Measurements from ENCODE around the gene TAS2R19. TPM values are rescaled to one million over a fixed set of nuclear protein-coding genes. Genes with fewer than 3 reads are reported as not detected.
"Not testable (repeated sequence)": the region's sequence is repeated elsewhere in the genome, so short reads cannot be mapped to it uniquely, and the experiment has no call there.

The TAS2R19 gene
- total RNA-seq (24.5 TPM), polyA plus RNA-seq (0.24 TPM)

GRCh38 chr12:11022520-11022919 is at the start of gene TAS2R19:
Gene TAS2R19, minus strand, starts transcription at chr12:11022620. Its CDS starts 49 bp downstream, at chr12:11022571.
- no peak within 1 kb of the TSS for H3K4me3 ChIP-seq (ENCODE audit: low read depth, low read length)
- 63% methylated on average over 1 of the region's 1 CpG for WGBS
- no peak for DNase-seq (ENCODE audit: extremely low spot score)
- H3K27ac ChIP-seq (ENCODE audit: low read depth), result no peak within 1 kb of the TSS
- peaks cover 1% of the 10 kb centered on the region for H3K4me1 ChIP-seq (ENCODE audit: insufficient read depth)
- peaks cover 2% of the 10 kb centered on the region for H3K36me3 ChIP-seq (ENCODE audit: insufficient read depth)

GRCh38 chr12:11071414-11071813 is 49.0 kb upstream of the TAS2R19 start:
- DNase-seq (ENCODE audit: extremely low spot score), result no peak
- WGBS, result 63% methylated on average over 4 of the region's 4 CpGs
- Histone ChIP-seq H3K27ac (ENCODE audit: low read depth) (no peak overlapping the region), H3K36me3 (ENCODE audit: insufficient read depth) (no peaks in the 10 kb centered on the region), H3K4me1 (ENCODE audit: insufficient read depth) (no peaks in the 10 kb centered on the region), H3K4me3 (ENCODE audit: low read depth, low read length) (no peak overlapping the region)

GRCh38 chr12:11070999-11071398 is 48.6 kb upstream of the TAS2R19 start:
- Histone ChIP-seq H3K4me3 (ENCODE audit: low read depth, low read length) (no peak overlapping the region), H3K27ac (ENCODE audit: low read depth) (no peak overlapping the region), H3K36me3 (ENCODE audit: insufficient read depth) (no peaks in the 10 kb centered on the region), H3K4me1 (ENCODE audit: insufficient read depth) (no peaks in the 10 kb centered on the region)
- DNase-seq (ENCODE audit: extremely low spot score), result no peak
- 91% methylated on average over 1 of the region's 1 CpG for WGBS

GRCh38 chr12:11069854-11070365 is 47.5 kb upstream of the TAS2R19 start:
- 87% methylated on average over 5 of the region's 5 CpGs for WGBS
- Histone ChIP-seq H3K4me3 (ENCODE audit: low read depth, low read length) (no peak overlapping the region), H3K27ac (ENCODE audit: low read depth) (no peak overlapping the region), H3K4me1 (ENCODE audit: insufficient read depth) (no peaks in the 10 kb centered on the region), H3K36me3 (ENCODE audit: insufficient read depth) (no peaks in the 10 kb centered on the region)
- no peak for DNase-seq (ENCODE audit: extremely low spot score)

GRCh38 chr12:11067514-11067913 is 45.1 kb upstream of the TAS2R19 start:
- Histone ChIP-seq H3K27ac (ENCODE audit: low read depth) (no peak overlapping the region), H3K4me3 (ENCODE audit: low read depth, low read length) (no peak overlapping the region), H3K4me1 (ENCODE audit: insufficient read depth) (no peaks in the 10 kb centered on the region), H3K36me3 (ENCODE audit: insufficient read depth) (no peaks in the 10 kb centered on the region)
- DNase-seq (ENCODE audit: extremely low spot score), result no peak
- 43% methylated on average over 2 of the region's 2 CpGs for WGBS

GRCh38 chr12:11062194-11062593 is 39.8 kb upstream of the TAS2R19 start, which contains the start of gene TAS2R46:
Gene TAS2R46, minus strand, starts transcription at chr12:11062294. Its CDS starts 0 bp downstream, at chr12:11062294.
- H3K36me3 ChIP-seq (ENCODE audit: insufficient read depth); H3K4me3 ChIP-seq (ENCODE audit: low read depth, low read length); H3K27ac ChIP-seq (ENCODE audit: low read depth); H3K4me1 ChIP-seq (ENCODE audit: insufficient read depth); DNase-seq (ENCODE audit: extremely low spot score): not testable (repeated sequence)
- WGBS, result 84% methylated on average over 1 of the region's 1 CpG

GRCh38 chr12:11059784-11060183 is 37.4 kb upstream of the TAS2R19 start:
- no peaks in the 10 kb centered on the region for H3K4me1 ChIP-seq (ENCODE audit: insufficient read depth)
- no peak for DNase-seq (ENCODE audit: extremely low spot score)
- no peak overlapping the region for H3K4me3 ChIP-seq (ENCODE audit: low read depth, low read length)
- no peak overlapping the region for H3K27ac ChIP-seq (ENCODE audit: low read depth)
- no peaks in the 10 kb centered on the region for H3K36me3 ChIP-seq (ENCODE audit: insufficient read depth)

GRCh38 chr12:11059041-11059440 is 36.6 kb upstream of the TAS2R19 start:
- Histone ChIP-seq H3K36me3 (ENCODE audit: insufficient read depth) (no peaks in the 10 kb centered on the region), H3K4me3 (ENCODE audit: low read depth, low read length) (no peak overlapping the region), H3K4me1 (ENCODE audit: insufficient read depth) (no peaks in the 10 kb centered on the region), H3K27ac (ENCODE audit: low read depth) (no peak overlapping the region)
- DNase-seq (ENCODE audit: extremely low spot score), result no peak
- WGBS, result 94% methylated on average over 3 of the region's 3 CpGs

- WGBS, result 95% methylated on average over 2 of the region's 2 CpGs
- Histone ChIP-seq H3K4me3 (ENCODE audit: low read depth, low read length) (no peak overlapping the region), H3K36me3 (ENCODE audit: insufficient read depth) (no peaks in the 10 kb centered on the region), H3K4me1 (ENCODE audit: insufficient read depth) (no peaks in the 10 kb centered on the region), H3K27ac (ENCODE audit: low read depth) (no peak overlapping the region)
- DNase-seq (ENCODE audit: extremely low spot score), result no peak
Observed at GRCh38 chr12:11055306-11055705, 32.9 kb upstream of the TAS2R19 start.

- not testable (repeated sequence) for DNase-seq (ENCODE audit: extremely low spot score); H3K4me3 ChIP-seq (ENCODE audit: low read depth, low read length)
Observed at GRCh38 chr12:11049806-11050531, 27.5 kb upstream of the TAS2R19 start.

GRCh38 chr12:11041366-11041765 is 18.9 kb upstream of the TAS2R19 start:
- H3K4me3 ChIP-seq (ENCODE audit: low read depth, low read length); H3K36me3 ChIP-seq (ENCODE audit: insufficient read depth); H3K27ac ChIP-seq (ENCODE audit: low read depth); H3K4me1 ChIP-seq (ENCODE audit: insufficient read depth); DNase-seq (ENCODE audit: extremely low spot score): not testable (repeated sequence)
- WGBS, result 67% methylated on average over 2 of the region's 2 CpGs

More at GRCh38 chr12:11049806-11050531, 27.5 kb upstream of the TAS2R19 start:
- WGBS, result 96% methylated on average over 7 of the region's 7 CpGs
- H3K4me1 ChIP-seq (ENCODE audit: insufficient read depth); H3K27ac ChIP-seq (ENCODE audit: low read depth); H3K36me3 ChIP-seq (ENCODE audit: insufficient read depth): not testable (repeated sequence)

GRCh38 chr12:11040162-11040561 is 17.7 kb upstream of the TAS2R19 start:
- whole genome bisulfite sequencing, result 41% methylated on average over 1 of the region's 1 CpG
- H3K4me1 ChIP-seq (ENCODE audit: insufficient read depth), result no peaks in the 10 kb centered on the region
- H3K4me3 ChIP-seq (ENCODE audit: low read depth, low read length), result no peak overlapping the region
- H3K27ac ChIP-seq (ENCODE audit: low read depth), result no peak overlapping the region
- DNase-seq (ENCODE audit: extremely low spot score), result no peak
- H3K36me3 ChIP-seq (ENCODE audit: insufficient read depth), result peaks cover 3% of the 10 kb centered on the region

GRCh38 chr12:11039171-11039570 is 16.8 kb upstream of the TAS2R19 start:
- Histone ChIP-seq H3K27ac (ENCODE audit: low read depth) (no peak overlapping the region), H3K4me1 (ENCODE audit: insufficient read depth) (no peaks in the 10 kb centered on the region), H3K36me3 (ENCODE audit: insufficient read depth) (no peaks in the 10 kb centered on the region), H3K4me3 (ENCODE audit: low read depth, low read length) (no peak overlapping the region)
- WGBS, result 86% methylated on average over 3 of the region's 3 CpGs
- DNase-seq (ENCODE audit: extremely low spot score), result no peak

GRCh38 chr12:11033959-11034358 is 11.5 kb upstream of the TAS2R19 start:
- not testable (repeated sequence) for H3K4me3 ChIP-seq (ENCODE audit: low read depth, low read length); H3K27ac ChIP-seq (ENCODE audit: low read depth); H3K36me3 ChIP-seq (ENCODE audit: insufficient read depth); DNase-seq (ENCODE audit: extremely low spot score); H3K4me1 ChIP-seq (ENCODE audit: insufficient read depth)
- 100% methylated on average over 1 of the region's 3 CpGs for whole genome bisulfite sequencing
